ENCODE results near the gene MAEA. TPM values are rescaled to one million over a fixed set of nuclear protein-coding genes. Genes with fewer than 3 reads are reported as not detected.

Gene MAEA
- polyA plus RNA-seq, 2 donors, result 43.3 to 54.3 TPM

DNA sequence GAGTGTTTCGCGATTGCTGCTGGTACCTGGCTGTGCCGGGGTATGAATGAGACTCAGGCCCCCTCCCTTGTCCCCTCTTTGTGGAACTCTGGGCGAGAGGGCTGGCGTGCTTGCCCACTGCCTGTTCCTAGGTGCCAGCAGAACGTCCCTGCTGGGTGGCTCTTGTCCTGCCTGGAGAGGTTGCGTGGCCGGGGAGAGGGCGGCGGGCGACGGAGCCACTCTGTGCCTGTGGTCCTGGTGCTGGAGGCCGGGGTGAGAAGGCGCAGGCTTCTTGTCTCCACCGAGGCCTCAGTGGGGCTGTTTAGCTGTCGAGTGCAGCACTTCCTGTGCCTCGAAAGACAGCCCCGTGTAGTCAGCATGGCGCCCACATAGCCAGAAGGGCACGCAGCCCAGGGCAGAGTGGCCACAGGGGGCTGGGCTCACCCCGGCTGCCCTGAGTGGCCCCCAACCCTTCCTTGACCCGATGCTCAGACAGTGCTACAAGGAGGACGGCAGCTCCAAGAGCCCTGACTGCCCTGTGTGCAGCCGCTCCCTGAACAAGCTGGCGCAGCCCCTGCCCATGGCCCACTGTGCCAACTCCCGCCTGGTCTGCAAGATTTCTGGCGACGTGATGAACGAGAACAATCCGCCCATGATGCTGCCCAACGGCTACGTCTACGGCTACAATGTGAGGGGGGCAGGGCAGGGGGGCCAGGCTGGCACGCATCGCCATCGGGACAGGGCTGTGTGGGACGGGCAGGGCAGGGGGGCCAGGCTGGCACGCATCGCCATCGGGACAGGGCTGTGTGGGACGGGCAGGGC lies 48.5 kb downstream of the MAEA start:
- Histone ChIP-seq H3K27me3 (ENCODE audit: control insufficient read depth in 1 of 2, insufficient read depth in 2 of 2, low read length in 2 of 2) (no peaks in the 10 kb centered on the region), H3K9me3 (ENCODE audit: control insufficient read depth in 2 of 2, insufficient read depth in 1 of 2, low read depth in 1 of 2, low read length in 1 of 2) (peaks cover 0 to 8% of the 10 kb centered on the region in 2 donors), H3K4me1 (ENCODE audit: control insufficient read depth in 2 of 2, insufficient read depth in 2 of 2, low read length in 1 of 2) (peaks cover 0 to 21% of the 10 kb centered on the region in 2 donors), H3K36me3 (ENCODE audit: control insufficient read depth in 2 of 2, insufficient read depth in 2 of 2, low read length in 1 of 2) (peaks cover 25 to 60% of the 10 kb centered on the region in 2 donors), H3K27ac (ENCODE audit: low read depth in 2 of 2, low read length in 1 of 2) (peak overlapping the region; percentile 78 to 84), H3K4me3 (ENCODE audit: low read depth in 1 of 2, low read length in 2 of 2) (no peak overlapping the region)
- WGBS, 2 donors, result 94 to 97% methylated on average over 39 to 41 of the region's 41 CpGs

DNA sequence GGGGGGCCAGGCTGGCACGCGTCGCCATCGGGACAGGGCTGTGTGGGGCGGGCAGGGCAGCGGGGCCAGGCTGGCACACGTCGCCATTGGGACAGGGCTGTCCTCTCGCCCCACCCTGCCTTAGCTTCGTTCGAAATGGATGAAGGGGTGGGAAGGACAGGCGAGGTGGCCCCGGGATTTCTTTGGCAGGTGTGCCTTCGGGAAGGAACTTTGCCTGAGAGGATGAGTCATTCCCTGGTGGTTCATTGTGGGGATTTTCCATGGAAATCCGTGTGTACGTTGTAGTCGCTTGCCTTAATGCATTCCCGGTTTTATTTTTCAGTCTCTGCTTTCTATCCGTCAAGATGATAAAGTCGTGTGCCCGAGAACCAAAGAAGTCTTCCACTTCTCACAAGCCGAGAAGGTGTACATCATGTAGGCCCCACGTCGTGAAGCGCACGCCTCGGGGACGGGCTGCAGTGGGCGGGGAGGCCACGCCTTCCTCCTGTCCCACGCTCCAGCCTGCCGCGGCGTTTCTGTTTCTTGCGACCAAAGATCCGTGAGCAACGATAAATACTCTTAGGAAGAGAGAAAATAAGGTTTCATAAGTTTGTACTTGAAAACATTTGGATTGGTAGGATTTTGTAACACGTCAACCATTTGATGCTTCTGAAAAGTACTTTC lies 49.2 kb downstream of the MAEA start:
- H3K4me1 ChIP-seq (ENCODE audit: control insufficient read depth in 2 of 2, insufficient read depth in 2 of 2, low read length in 1 of 2), result peaks cover 0 to 21% of the 10 kb centered on the region in 2 donors
- peaks cover 0 to 8% of the 10 kb centered on the region in 2 donors for H3K9me3 ChIP-seq (ENCODE audit: control insufficient read depth in 2 of 2, insufficient read depth in 1 of 2, low read depth in 1 of 2, low read length in 1 of 2)
- H3K36me3 ChIP-seq (ENCODE audit: control insufficient read depth in 2 of 2, insufficient read depth in 2 of 2, low read length in 1 of 2), result peaks cover 25 to 57% of the 10 kb centered on the region in 2 donors
- H3K27me3 ChIP-seq (ENCODE audit: control insufficient read depth in 1 of 2, insufficient read depth in 2 of 2, low read length in 2 of 2), result no peaks in the 10 kb centered on the region
- H3K4me3 ChIP-seq (ENCODE audit: low read depth in 1 of 2, low read length in 2 of 2), result no peak overlapping the region
- peak overlapping the region in 1 of 2 donors; percentile 13 for H3K27ac ChIP-seq (ENCODE audit: low read depth in 2 of 2, low read length in 1 of 2)
- WGBS, 2 donors, result 85 to 91% methylated on average over 38 of the region's 38 CpGs

DNA sequence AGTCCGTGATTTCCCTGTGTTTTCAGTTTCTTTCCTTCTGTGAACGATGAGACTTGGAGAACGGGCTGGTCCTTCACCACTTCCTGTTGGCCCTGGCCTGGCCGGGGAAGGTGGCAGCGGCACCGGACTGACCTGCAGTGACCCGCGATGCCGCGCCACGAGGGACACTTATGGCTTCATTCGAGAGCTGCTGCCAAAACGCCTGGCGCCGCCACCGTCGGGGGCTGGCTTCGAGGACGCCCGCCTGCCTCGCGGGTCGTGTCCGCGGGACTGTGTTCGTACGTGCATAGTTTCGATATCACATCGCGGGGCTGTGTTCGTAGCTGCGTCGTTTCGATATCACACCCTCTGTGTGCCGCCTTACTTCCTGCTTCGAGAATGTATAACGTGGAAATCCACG lies 49.8 kb downstream of the MAEA start:
- Histone ChIP-seq H3K36me3 (ENCODE audit: control insufficient read depth in 2 of 2, insufficient read depth in 2 of 2, low read length in 1 of 2) (peaks cover 20 to 54% of the 10 kb centered on the region in 2 donors), H3K27ac (ENCODE audit: low read depth in 2 of 2, low read length in 1 of 2) (no peak overlapping the region), H3K4me1 (ENCODE audit: control insufficient read depth in 2 of 2, insufficient read depth in 2 of 2, low read length in 1 of 2) (peaks cover 0 to 21% of the 10 kb centered on the region in 2 donors), H3K27me3 (ENCODE audit: control insufficient read depth in 1 of 2, insufficient read depth in 2 of 2, low read length in 2 of 2) (no peaks in the 10 kb centered on the region), H3K4me3 (ENCODE audit: low read depth in 1 of 2, low read length in 2 of 2) (no peak overlapping the region), H3K9me3 (ENCODE audit: control insufficient read depth in 2 of 2, insufficient read depth in 1 of 2, low read depth in 1 of 2, low read length in 1 of 2) (peaks cover 0 to 8% of the 10 kb centered on the region in 2 donors)
- WGBS, 2 donors, result 97 to 98% methylated on average over 38 of the region's 38 CpGs

DNA sequence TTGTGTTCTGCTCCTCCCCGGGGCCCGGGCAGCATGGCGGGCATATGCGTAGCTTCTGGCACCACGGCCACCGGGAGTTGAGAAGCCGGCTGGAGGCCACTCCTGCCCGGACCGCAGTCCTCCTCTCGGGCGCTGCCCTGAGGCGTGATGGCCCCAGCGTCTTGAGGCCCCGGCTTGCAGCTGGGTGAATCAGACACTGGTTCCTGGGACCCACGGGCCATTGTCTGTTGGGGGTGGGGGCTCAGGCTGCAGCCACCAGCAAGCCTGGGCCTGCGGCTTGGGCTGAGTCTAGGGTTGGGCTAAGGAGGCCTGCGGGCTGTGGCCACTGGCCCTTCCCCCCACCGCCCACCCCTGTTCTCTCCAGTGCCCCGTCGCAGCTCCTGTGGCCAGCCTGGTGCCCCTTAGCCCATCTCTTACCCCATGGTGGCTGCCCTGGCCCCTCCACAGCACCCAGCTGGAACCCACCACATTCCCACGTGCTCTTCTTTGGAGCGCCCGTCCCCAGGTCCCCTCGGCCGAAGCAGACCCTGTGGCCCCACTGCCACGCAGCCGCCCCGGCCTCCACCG lies 50.6 kb downstream of the MAEA start:
- Histone ChIP-seq H3K27ac (ENCODE audit: low read depth in 2 of 2, low read length in 1 of 2) (no peak overlapping the region), H3K27me3 (ENCODE audit: control insufficient read depth in 1 of 2, insufficient read depth in 2 of 2, low read length in 2 of 2) (no peaks in the 10 kb centered on the region), H3K9me3 (ENCODE audit: control insufficient read depth in 2 of 2, insufficient read depth in 1 of 2, low read depth in 1 of 2, low read length in 1 of 2) (peaks cover 0 to 8% of the 10 kb centered on the region in 2 donors), H3K4me1 (ENCODE audit: control insufficient read depth in 2 of 2, insufficient read depth in 2 of 2, low read length in 1 of 2) (peaks cover 0 to 21% of the 10 kb centered on the region in 2 donors), H3K4me3 (ENCODE audit: low read depth in 1 of 2, low read length in 2 of 2) (no peak overlapping the region), H3K36me3 (ENCODE audit: control insufficient read depth in 2 of 2, insufficient read depth in 2 of 2, low read length in 1 of 2) (peaks cover 20 to 52% of the 10 kb centered on the region in 2 donors)
- 89 to 95% methylated on average over 27 to 29 of the region's 29 CpGs for WGBS, 2 donors

DNA sequence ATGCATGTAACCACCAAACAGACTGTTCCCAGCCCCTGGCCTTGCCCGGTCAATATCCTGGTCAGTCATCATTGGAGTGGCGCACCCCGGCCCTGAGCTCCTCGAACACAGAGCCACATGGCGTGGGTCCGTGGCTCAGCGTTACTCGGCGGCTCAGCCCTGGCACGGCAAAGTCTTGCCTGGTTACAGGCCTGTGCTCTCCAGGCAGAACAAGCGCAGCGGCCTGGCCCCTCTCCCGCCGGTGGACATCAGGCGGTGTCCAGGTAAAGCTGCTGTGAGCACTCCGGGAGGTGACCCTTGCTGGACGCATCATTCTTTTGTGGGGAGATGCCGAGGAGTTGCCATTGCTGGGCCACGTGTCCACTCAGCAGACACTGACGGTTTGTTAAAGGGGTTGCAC lies 51.2 kb downstream of the MAEA start:
- H3K4me3 ChIP-seq (ENCODE audit: low read depth in 1 of 2, low read length in 2 of 2), result no peak overlapping the region
- H3K27me3 ChIP-seq (ENCODE audit: control insufficient read depth in 1 of 2, insufficient read depth in 2 of 2, low read length in 2 of 2), result no peaks in the 10 kb centered on the region
- WGBS, 2 donors, result 95 to 96% methylated on average over 20 of the region's 20 CpGs
- no peak overlapping the region for H3K27ac ChIP-seq (ENCODE audit: low read depth in 2 of 2, low read length in 1 of 2)
- H3K4me1 ChIP-seq (ENCODE audit: control insufficient read depth in 2 of 2, insufficient read depth in 2 of 2, low read length in 1 of 2), result peaks cover 2 to 23% of the 10 kb centered on the region in 2 donors
- H3K36me3 ChIP-seq (ENCODE audit: control insufficient read depth in 2 of 2, insufficient read depth in 2 of 2, low read length in 1 of 2), result peaks cover 20 to 52% of the 10 kb centered on the region in 2 donors
- peaks cover 0 to 8% of the 10 kb centered on the region in 2 donors for H3K9me3 ChIP-seq (ENCODE audit: control insufficient read depth in 2 of 2, insufficient read depth in 1 of 2, low read depth in 1 of 2, low read length in 1 of 2)

DNA sequence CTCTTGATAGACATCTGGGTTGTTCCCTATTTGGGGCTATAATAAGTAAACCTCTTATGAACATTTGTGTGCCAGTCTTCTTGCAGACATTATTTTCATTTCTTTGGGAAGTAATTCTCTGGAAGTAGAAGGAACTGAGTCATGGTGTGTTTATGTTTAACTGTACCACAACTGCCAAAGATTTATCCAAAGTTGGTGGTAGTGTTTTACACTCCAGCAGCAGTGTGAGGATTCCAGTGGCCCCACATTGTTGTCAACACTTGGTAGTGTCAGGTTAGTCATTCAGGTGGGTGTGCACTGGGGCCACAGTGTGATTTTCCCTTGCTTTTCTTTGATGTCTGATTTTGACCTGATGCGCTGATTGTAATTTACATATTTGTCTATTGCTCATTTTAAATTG lies 52.3 kb downstream of the MAEA start:
- WGBS, 2 donors, result 100% methylated on average over 1 of the region's 1 CpG

DNA sequence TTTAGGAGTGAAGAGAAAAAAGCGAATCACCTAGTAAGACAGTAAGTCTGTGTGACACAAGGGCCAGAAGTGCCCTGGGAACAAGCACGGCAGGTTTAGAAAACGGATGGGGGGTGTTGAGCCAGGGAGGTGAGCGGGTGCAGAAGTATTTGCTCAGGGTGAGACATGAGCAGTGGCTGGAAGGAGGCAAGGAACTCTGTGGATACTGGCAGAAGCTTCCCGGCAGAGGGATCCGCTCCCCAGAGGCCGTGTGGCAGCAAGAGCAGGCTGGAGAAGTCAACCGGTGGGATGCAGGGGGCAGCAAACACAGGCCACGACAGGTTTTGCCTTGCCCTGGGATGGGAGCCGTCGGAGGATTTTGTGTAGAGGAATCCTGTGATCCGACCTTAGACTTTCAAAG lies 55.0 kb downstream of the MAEA start:
- 52 to 72% methylated on average over 12 of the region's 12 CpGs for WGBS, 2 donors
- H3K4me3 ChIP-seq (ENCODE audit: low read depth in 1 of 2, low read length in 2 of 2), result no peak overlapping the region
- peaks cover 2 to 5% of the 10 kb centered on the region in 2 donors for H3K4me1 ChIP-seq (ENCODE audit: control insufficient read depth in 2 of 2, insufficient read depth in 2 of 2, low read length in 1 of 2)
- peaks cover 6 to 22% of the 10 kb centered on the region in 2 donors for H3K36me3 ChIP-seq (ENCODE audit: control insufficient read depth in 2 of 2, insufficient read depth in 2 of 2, low read length in 1 of 2)
- peak overlapping the region in 1 of 2 donors; percentile 82 for H3K27ac ChIP-seq (ENCODE audit: low read depth in 2 of 2, low read length in 1 of 2)
- no peaks in the 10 kb centered on the region for H3K27me3 ChIP-seq (ENCODE audit: control insufficient read depth in 1 of 2, insufficient read depth in 2 of 2, low read length in 2 of 2)
- H3K9me3 ChIP-seq (ENCODE audit: control insufficient read depth in 2 of 2, insufficient read depth in 1 of 2, low read depth in 1 of 2, low read length in 1 of 2), result no peaks in the 10 kb centered on the region

More for the DNA sequence above, 52.3 kb downstream of the MAEA start:
- peaks cover 2 to 19% of the 10 kb centered on the region in 2 donors for H3K4me1 ChIP-seq (ENCODE audit: control insufficient read depth in 2 of 2, insufficient read depth in 2 of 2, low read length in 1 of 2)
- no peaks in the 10 kb centered on the region for H3K27me3 ChIP-seq (ENCODE audit: control insufficient read depth in 1 of 2, insufficient read depth in 2 of 2, low read length in 2 of 2)
- peaks cover 12 to 44% of the 10 kb centered on the region in 2 donors for H3K36me3 ChIP-seq (ENCODE audit: control insufficient read depth in 2 of 2, insufficient read depth in 2 of 2, low read length in 1 of 2)
- no peak overlapping the region for H3K27ac ChIP-seq (ENCODE audit: low read depth in 2 of 2, low read length in 1 of 2)
- peaks cover 0 to 3% of the 10 kb centered on the region in 2 donors for H3K9me3 ChIP-seq (ENCODE audit: control insufficient read depth in 2 of 2, insufficient read depth in 1 of 2, low read depth in 1 of 2, low read length in 1 of 2)
- no peak overlapping the region for H3K4me3 ChIP-seq (ENCODE audit: low read depth in 1 of 2, low read length in 2 of 2)

DNA sequence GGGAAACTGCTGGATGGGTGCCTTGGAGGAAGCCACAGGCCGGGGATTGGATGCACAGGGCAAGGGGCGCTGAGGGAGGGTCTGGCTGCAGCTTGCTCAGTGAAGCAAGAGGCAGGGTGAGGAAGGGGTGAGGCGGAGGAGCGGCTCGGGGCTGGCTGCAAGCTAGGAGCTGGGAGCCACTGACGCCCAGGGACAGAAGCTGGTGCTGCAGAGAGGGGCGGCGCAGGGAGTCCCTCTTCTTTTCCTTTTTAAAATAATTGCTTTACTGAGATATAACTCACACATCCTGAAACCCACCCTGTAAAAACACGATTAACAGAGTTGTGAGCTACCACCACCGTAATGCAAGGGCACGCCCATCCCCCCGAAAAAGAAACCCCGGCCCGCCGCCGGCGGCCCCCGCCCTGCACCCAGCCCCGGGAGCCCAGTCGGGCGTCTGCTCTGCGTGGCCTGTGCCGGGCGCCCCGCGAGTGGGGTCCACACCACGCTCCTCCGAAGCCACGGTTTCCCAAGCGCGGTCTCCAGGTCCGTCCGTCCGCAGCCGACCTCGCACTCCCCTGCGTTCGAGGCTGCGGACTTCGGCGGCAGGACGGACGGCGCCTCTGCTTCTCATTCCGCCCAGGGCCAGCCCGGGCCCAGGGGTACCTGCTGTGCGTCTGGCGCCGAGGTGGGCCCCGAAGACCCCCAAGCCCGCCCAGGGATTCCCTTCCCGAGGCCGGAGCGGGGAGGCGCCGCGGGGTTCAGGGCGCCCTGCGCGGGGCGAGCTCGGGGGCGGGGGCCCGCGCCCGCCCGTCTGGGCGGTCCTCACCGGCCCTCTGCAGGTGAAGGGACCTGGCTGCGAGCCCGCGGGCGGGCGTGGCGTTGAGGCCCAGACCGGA lies 56.5 kb downstream of the MAEA start:
- peak overlapping the region; percentile 80 to 83 for H3K4me3 ChIP-seq (ENCODE audit: low read depth in 1 of 2, low read length in 2 of 2)
- 0 to 1% methylated on average over 63 to 76 of the region's 76 CpGs for WGBS, 2 donors
- H3K9me3 ChIP-seq (ENCODE audit: control insufficient read depth in 2 of 2, insufficient read depth in 1 of 2, low read depth in 1 of 2, low read length in 1 of 2), result no peaks in the 10 kb centered on the region
- peaks cover 0 to 16% of the 10 kb centered on the region in 2 donors for H3K36me3 ChIP-seq (ENCODE audit: control insufficient read depth in 2 of 2, insufficient read depth in 2 of 2, low read length in 1 of 2)
- H3K27me3 ChIP-seq (ENCODE audit: control insufficient read depth in 1 of 2, insufficient read depth in 2 of 2, low read length in 2 of 2), result no peaks in the 10 kb centered on the region
- H3K27ac ChIP-seq (ENCODE audit: low read depth in 2 of 2, low read length in 1 of 2), result peak overlapping the region; percentile 93 to 100
- peaks cover 2 to 5% of the 10 kb centered on the region in 2 donors for H3K4me1 ChIP-seq (ENCODE audit: control insufficient read depth in 2 of 2, insufficient read depth in 2 of 2, low read length in 1 of 2)

All from esophagus (tissue), 2 donors.